ENCODE results near the gene CDK17.

Gene CDK17

DNA sequence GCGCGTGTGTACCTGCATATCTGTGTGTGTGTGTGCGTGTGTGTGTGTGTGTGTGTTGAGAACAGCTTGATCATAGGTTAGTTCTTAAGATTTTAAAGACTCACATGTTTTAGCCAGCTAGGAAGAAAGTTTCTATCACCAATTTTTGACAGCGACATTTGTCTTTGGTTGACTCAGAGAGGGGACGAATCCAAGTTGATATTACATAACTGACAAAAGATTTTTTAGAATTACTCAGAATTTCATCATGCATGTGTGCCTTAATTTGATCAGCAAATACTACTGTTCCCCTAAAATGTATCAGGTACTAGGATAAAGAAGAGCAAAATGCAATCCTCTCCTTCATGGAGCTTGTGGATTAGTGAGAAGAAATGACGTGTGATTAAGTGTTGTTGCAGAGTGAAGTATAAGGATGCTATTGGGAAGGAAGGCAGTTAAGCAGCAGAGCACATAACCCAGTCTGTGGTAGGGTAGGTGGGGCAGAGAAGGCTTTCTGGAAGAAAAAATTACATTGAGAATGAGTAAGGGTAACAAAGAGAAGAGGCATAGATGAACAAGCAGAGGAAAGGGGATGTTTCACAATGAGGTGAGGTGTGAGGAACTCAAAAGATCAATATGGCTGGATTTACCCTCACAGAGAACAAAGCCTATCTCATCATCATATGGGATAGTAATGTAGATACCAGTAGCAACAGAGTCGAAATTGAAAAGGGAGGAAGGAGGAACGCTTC is 128.6 kb downstream of the CDK17 start:
- 80% methylated on average over 6 of the region's 8 CpGs for WGBS
- Histone ChIP-seq H4K91ac (ENCODE audit: low read length) (no peak overlapping the region), H2BK15ac (ENCODE audit: low read depth, poor library complexity, severe bottlenecking) (no peak overlapping the region)

DNA sequence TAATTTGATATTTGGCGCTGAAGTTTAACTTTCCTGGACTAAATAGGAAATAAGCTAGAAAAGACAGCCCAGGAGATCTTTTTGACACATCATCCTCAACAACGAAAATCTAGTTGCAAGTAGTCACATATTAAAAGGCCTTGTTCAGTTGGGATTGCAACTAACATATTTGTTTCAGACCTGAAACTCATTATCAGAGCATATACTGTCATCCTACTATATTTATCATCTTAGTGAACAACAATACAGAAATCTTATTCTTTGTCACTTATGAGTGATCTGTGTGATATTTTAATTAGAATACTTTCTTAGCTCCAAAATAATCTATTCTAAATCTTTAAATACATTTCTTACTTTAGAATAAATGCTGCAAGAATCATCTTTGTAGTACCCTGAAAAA is 134.0 kb downstream of the CDK17 start:
- Histone ChIP-seq H3K27me3 (ENCODE audit: control insufficient read depth in 1 of 2, insufficient read depth in 1 of 2, low read length in 2 of 2) (no peaks in the 10 kb centered on the region), H3K36me3 (ENCODE audit: control insufficient read depth in 1 of 2, insufficient read depth in 2 of 2, low read depth in 1 of 2, low read length in 2 of 2) (peaks cover 23 to 95% of the 10 kb centered on the region in 2 experiments), H2BK120ac (ENCODE audit: low read depth, low read length) (no peak overlapping the region), H3K4me2 (ENCODE audit: low read length, poor library complexity, severe bottlenecking) (no peak overlapping the region), H3K4ac (ENCODE audit: low read depth in 1 of 2, low read length in 2 of 2) (no peak overlapping the region), H3K9ac (ENCODE audit: low read length) (peak overlapping the region; percentile 37), H3K14ac (ENCODE audit: low read length in 2 of 2) (no peak overlapping the region), H3K18ac (ENCODE audit: low read depth in 1 of 2, low read length in 2 of 2) (no peak overlapping the region), H3K9me3 (ENCODE audit: control insufficient read depth, low read length) (no peaks in the 10 kb centered on the region), H4K91ac (ENCODE audit: low read length) (no peak overlapping the region), H2BK15ac (ENCODE audit: low read depth, poor library complexity, severe bottlenecking) (no peak overlapping the region), H3K4me3 (ENCODE audit: insufficient read depth in 1 of 2, low read depth in 1 of 2, low read length in 2 of 2) (no peak overlapping the region), H2AFZ (ENCODE audit: low read depth, low read length) (no peak overlapping the region), H2BK5ac (ENCODE audit: low read depth, low read length, poor library complexity, severe bottlenecking) (no peak overlapping the region), H3K4me1 (ENCODE audit: control insufficient read depth, insufficient read depth, low read depth, low read length) (peaks cover 4% of the 10 kb centered on the region), H3K79me1 (replicated peaks; ENCODE audit: low read length, poor library complexity, severe bottlenecking) (peaks cover 12% of the 10 kb centered on the region), H3K27ac (ENCODE audit: low read length, poor library complexity, severe bottlenecking) (no peak overlapping the region), H3K23ac (ENCODE audit: low read length in 2 of 2) (no peak overlapping the region), H2BK12ac (ENCODE audit: low read length in 2 of 2) (no peak overlapping the region), H2AK5ac (ENCODE audit: low read length, severe bottlenecking) (no peak overlapping the region), H4K8ac (ENCODE audit: low read length) (no peak overlapping the region)
- no peak for DNase-seq
- no CpG with 5 or more reads among the region's 2 CpGs for WGBS

More for the DNA sequence above, 128.6 kb downstream of the CDK17 start:
- Histone ChIP-seq H3K27me3 (ENCODE audit: control insufficient read depth in 1 of 2, insufficient read depth in 1 of 2, low read length in 2 of 2) (no peaks in the 10 kb centered on the region), H3K9ac (ENCODE audit: low read length) (no peak overlapping the region), H2BK120ac (ENCODE audit: low read depth, low read length) (no peak overlapping the region), H3K18ac (ENCODE audit: low read depth in 1 of 2, low read length in 2 of 2) (no peak overlapping the region), H2AFZ (ENCODE audit: low read depth, low read length) (no peak overlapping the region), H3K4me3 (ENCODE audit: insufficient read depth in 1 of 2, low read depth in 1 of 2, low read length in 2 of 2) (no peak overlapping the region), H2BK12ac (ENCODE audit: low read length in 2 of 2) (no peak overlapping the region), H3K9me3 (ENCODE audit: control insufficient read depth, low read length) (no peaks in the 10 kb centered on the region), H2AK5ac (ENCODE audit: low read length, severe bottlenecking) (no peak overlapping the region), H3K14ac (ENCODE audit: low read length in 2 of 2) (no peak overlapping the region), H3K23ac (ENCODE audit: low read length in 2 of 2) (no peak overlapping the region), H3K79me1 (replicated peaks; ENCODE audit: low read length, poor library complexity, severe bottlenecking) (peaks cover 11% of the 10 kb centered on the region), H3K27ac (ENCODE audit: low read length, poor library complexity, severe bottlenecking) (no peak overlapping the region), H3K4me1 (ENCODE audit: control insufficient read depth, insufficient read depth, low read depth, low read length) (peaks cover 4% of the 10 kb centered on the region), H3K4ac (ENCODE audit: low read depth in 1 of 2, low read length in 2 of 2) (no peak overlapping the region), H3K4me2 (ENCODE audit: low read length, poor library complexity, severe bottlenecking) (no peak overlapping the region), H2BK5ac (ENCODE audit: low read depth, low read length, poor library complexity, severe bottlenecking) (no peak overlapping the region), H3K36me3 (ENCODE audit: control insufficient read depth in 1 of 2, insufficient read depth in 2 of 2, low read depth in 1 of 2, low read length in 2 of 2) (peaks cover 12 to 76% of the 10 kb centered on the region in 2 experiments), H4K8ac (ENCODE audit: low read length) (no peak overlapping the region)
- no peak for DNase-seq

DNA sequence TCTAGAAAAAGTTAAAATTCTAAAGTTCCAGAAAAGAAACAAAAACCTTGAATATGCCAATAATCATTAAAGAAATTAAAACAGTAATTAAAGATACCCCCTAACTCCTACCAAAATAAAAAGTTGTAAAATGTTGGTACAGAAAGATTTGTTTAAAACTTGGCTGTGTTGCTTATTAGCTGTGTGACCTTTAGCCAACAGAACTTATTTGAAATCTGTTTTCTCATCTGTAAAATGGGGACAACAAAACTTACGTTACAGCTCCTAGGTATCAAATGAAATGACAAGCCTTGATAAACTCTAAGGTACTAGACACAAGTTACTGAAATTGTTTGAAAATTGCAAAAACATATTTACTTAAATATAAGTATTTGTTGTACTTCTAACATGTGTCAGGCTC is 134.4 kb downstream of the CDK17 start:
- peaks cover 25 to 95% of the 10 kb centered on the region in 2 experiments for H3K36me3 ChIP-seq (ENCODE audit: control insufficient read depth in 1 of 2, insufficient read depth in 2 of 2, low read depth in 1 of 2, low read length in 2 of 2)
- no peak overlapping the region for H3K18ac ChIP-seq (ENCODE audit: low read depth in 1 of 2, low read length in 2 of 2)
- H3K9me3 ChIP-seq (ENCODE audit: control insufficient read depth, low read length) = no peaks in the 10 kb centered on the region
- no peak overlapping the region for H2BK15ac ChIP-seq (ENCODE audit: low read depth, poor library complexity, severe bottlenecking)
- no peak overlapping the region for H2BK120ac ChIP-seq (ENCODE audit: low read depth, low read length)
- no peak overlapping the region for H2BK5ac ChIP-seq (ENCODE audit: low read depth, low read length, poor library complexity, severe bottlenecking)
- no peak overlapping the region for H2AK5ac ChIP-seq (ENCODE audit: low read length, severe bottlenecking)
- H3K79me1 ChIP-seq (replicated peaks; ENCODE audit: low read length, poor library complexity, severe bottlenecking) = peaks cover 12% of the 10 kb centered on the region
- no peak overlapping the region for H3K4me2 ChIP-seq (ENCODE audit: low read length, poor library complexity, severe bottlenecking)
- no CpG with 5 or more reads among the region's 1 CpG for WGBS
- peaks cover 4% of the 10 kb centered on the region for H3K4me1 ChIP-seq (ENCODE audit: control insufficient read depth, insufficient read depth, low read depth, low read length)
- no peak overlapping the region for H4K8ac ChIP-seq (ENCODE audit: low read length)
- no peak overlapping the region for H3K4me3 ChIP-seq (ENCODE audit: insufficient read depth in 1 of 2, low read depth in 1 of 2, low read length in 2 of 2)
- peak overlapping the region; percentile 37 for H3K9ac ChIP-seq (ENCODE audit: low read length)
- H4K91ac ChIP-seq (ENCODE audit: low read length) = no peak overlapping the region
- H3K23ac ChIP-seq (ENCODE audit: low read length in 2 of 2) = no peak overlapping the region
- H2AFZ ChIP-seq (ENCODE audit: low read depth, low read length) = no peak overlapping the region
- no peak overlapping the region for H2BK12ac ChIP-seq (ENCODE audit: low read length in 2 of 2)
- H3K27me3 ChIP-seq (ENCODE audit: control insufficient read depth in 1 of 2, insufficient read depth in 1 of 2, low read length in 2 of 2) = no peaks in the 10 kb centered on the region
- H3K27ac ChIP-seq (ENCODE audit: low read length, poor library complexity, severe bottlenecking) = no peak overlapping the region
- no peak overlapping the region for H3K4ac ChIP-seq (ENCODE audit: low read depth in 1 of 2, low read length in 2 of 2)
- H3K14ac ChIP-seq (ENCODE audit: low read length in 2 of 2) = no peak overlapping the region
- DNase-seq = no peak

DNA sequence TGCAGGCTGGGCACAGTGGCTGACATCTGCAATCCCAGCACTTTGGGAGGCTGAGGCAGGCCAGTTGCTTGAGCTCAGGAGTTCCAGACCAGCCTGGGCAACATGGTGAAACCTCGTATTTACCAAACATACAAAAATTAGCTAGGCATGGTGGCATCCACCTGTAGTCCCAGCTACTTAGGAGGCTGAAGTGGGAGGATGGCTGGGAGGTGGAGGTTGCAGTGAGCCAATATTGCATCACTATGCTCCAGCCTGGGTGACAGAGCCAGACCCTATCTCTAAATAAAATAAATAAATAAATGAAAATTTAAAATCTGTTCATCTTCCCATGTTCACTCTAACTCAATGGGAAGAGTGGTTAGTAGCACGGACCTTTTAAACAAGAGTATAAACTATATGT is 134.8 kb downstream of the CDK17 start:
- Histone ChIP-seq H2BK5ac (ENCODE audit: low read depth, low read length, poor library complexity, severe bottlenecking) (no peak overlapping the region), H2AFZ (ENCODE audit: low read depth, low read length) (no peak overlapping the region), H3K79me1 (replicated peaks; ENCODE audit: low read length, poor library complexity, severe bottlenecking) (peaks cover 12% of the 10 kb centered on the region), H3K27ac (ENCODE audit: low read length, poor library complexity, severe bottlenecking) (no peak overlapping the region), H3K4me3 (ENCODE audit: insufficient read depth in 1 of 2, low read depth in 1 of 2, low read length in 2 of 2) (no peak overlapping the region), H3K14ac (ENCODE audit: low read length in 2 of 2) (no peak overlapping the region), H4K91ac (ENCODE audit: low read length) (no peak overlapping the region), H3K9me3 (ENCODE audit: control insufficient read depth, low read length) (no peaks in the 10 kb centered on the region), H3K9ac (ENCODE audit: low read length) (no peak overlapping the region), H2BK120ac (ENCODE audit: low read depth, low read length) (no peak overlapping the region), H3K27me3 (ENCODE audit: control insufficient read depth in 1 of 2, insufficient read depth in 1 of 2, low read length in 2 of 2) (no peaks in the 10 kb centered on the region), H3K23ac (ENCODE audit: low read length in 2 of 2) (no peak overlapping the region), H3K18ac (ENCODE audit: low read depth in 1 of 2, low read length in 2 of 2) (no peak overlapping the region), H2BK12ac (ENCODE audit: low read length in 2 of 2) (no peak overlapping the region), H4K8ac (ENCODE audit: low read length) (no peak overlapping the region), H3K4me1 (ENCODE audit: control insufficient read depth, insufficient read depth, low read depth, low read length) (peaks cover 3% of the 10 kb centered on the region), H3K36me3 (ENCODE audit: control insufficient read depth in 1 of 2, insufficient read depth in 2 of 2, low read depth in 1 of 2, low read length in 2 of 2) (peaks cover 26 to 95% of the 10 kb centered on the region in 2 experiments), H3K4me2 (ENCODE audit: low read length, poor library complexity, severe bottlenecking) (no peak overlapping the region), H2AK5ac (ENCODE audit: low read length, severe bottlenecking) (no peak overlapping the region), H3K4ac (ENCODE audit: low read depth in 1 of 2, low read length in 2 of 2) (no peak overlapping the region), H2BK15ac (ENCODE audit: low read depth, poor library complexity, severe bottlenecking) (no peak overlapping the region)
- no CpG with 5 or more reads among the region's 2 CpGs for WGBS
- no peak for DNase-seq
